GM21737 (cell line): ENCODE data around the gene DNASE1L2.

Experiments used
- ATAC-seq: cut with Tn5 transposase; IDR thresholded peaks from one replicate; pipeline ENCODE4 v1.9.1; 2021; ENCODE audit warnings: mild to moderate bottlenecking, moderate library complexity; ENCODE audit not compliant: unreplicated experiment

DNASE1L2 gene

GRCh38 chr16:2284001-2284770 lies 47.9 kb downstream of the DNASE1L2 start:
- no peak for ATAC-seq

GRCh38 chr16:2284797-2285576 lies 48.7 kb downstream of the DNASE1L2 start:
- no peak for ATAC-seq

DNA sequence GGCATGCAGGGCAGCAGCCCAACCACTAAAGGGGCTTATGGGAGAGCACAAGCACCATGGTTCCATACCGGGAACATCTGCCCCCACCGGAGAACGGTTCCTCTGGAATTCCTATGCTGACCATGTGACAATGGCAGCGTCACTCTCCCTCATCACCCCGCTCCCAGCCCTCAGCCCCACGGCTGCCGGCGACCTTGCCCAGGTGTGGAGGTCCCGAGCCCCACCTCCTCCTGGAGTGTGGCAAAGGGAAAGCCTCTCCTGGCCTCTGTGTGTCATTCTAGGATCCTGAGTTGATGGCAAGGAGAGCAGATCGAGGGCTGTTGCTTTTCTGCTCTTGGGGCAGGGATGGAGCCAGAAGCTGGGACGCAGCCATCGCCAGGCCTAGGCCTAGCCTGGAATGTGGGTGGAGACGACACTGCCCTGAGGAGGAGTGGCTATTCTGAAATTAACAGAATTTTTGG lies 49.5 kb downstream of the DNASE1L2 start:
- no peak for ATAC-seq

DNA sequence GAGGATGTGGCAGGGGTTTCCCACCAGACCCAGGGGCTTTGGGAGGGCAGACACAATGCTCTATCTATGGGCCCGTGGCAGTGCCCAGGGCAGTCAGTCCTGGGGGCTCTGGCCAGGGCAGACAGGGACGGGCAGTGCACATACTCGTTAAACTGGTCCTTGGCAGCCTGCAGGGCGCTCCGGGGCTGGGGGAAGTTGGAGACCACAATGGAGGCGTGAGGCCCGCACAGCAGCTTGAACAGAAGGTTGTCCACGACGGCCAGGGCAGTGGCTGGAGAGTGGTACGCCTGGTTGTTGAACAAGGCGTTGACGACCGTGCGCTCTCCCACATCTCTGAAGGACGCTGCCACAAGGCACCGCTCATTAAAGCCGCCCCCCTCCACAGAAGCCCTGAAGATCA lies 50.3 kb downstream of the DNASE1L2 start:
- ATAC-seq, result no peak

- no peak for ATAC-seq
Measured at GRCh38 chr16:2287916-2288547, 51.8 kb downstream of the DNASE1L2 start.
